Measurements from ENCODE around the gene LYAR. TPM values are rescaled to one million over a fixed set of nuclear protein-coding genes. Genes with fewer than 3 reads are reported as not detected.

LYAR gene, protein sequence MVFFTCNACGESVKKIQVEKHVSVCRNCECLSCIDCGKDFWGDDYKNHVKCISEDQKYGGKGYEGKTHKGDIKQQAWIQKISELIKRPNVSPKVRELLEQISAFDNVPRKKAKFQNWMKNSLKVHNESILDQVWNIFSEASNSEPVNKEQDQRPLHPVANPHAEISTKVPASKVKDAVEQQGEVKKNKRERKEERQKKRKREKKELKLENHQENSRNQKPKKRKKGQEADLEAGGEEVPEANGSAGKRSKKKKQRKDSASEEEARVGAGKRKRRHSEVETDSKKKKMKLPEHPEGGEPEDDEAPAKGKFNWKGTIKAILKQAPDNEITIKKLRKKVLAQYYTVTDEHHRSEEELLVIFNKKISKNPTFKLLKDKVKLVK
- 19.2 and 28.6 TPM in 2 replicates for total RNA-seq (2012; rRNA removed)

GRCh38 chr4:4289941-4290850 is at the start of gene LYAR, which contains the start of gene ZBTB49:
LYAR (minus strand) TSS chr4:4290154; CDS start chr4:4283742, 6,412 bp downstream.
ZBTB49 (plus strand) TSS chr4:4290251; CDS start chr4:4299946, 9,695 bp downstream.
- H3K9ac ChIP-seq (ENCODE audit: low read depth, low read length) = peak within 1 kb of the TSS; percentile 85
- H3K36me3 ChIP-seq (ENCODE audit: insufficient read depth, low read length) = peaks cover 15% of the 10 kb centered on the region
- H3K9me3 ChIP-seq (replicated peaks; ENCODE audit: low read length) = no peaks in the 10 kb centered on the region
- H3K4me3 ChIP-seq (ENCODE audit: low read length) = peak within 1 kb of the TSS; percentile 94
- no peaks in the 10 kb centered on the region for H3K27me3 ChIP-seq (ENCODE audit: control insufficient read depth, insufficient read depth, low read length)
- peaks cover 17% of the 10 kb centered on the region for H3K4me1 ChIP-seq (ENCODE audit: control insufficient read depth, insufficient read depth, low read length)
- H3K4me2 ChIP-seq (ENCODE audit: low read length) = peak within 1 kb of the TSS; percentile 80

GRCh38 chr4:4339504-4340085 is 49.6 kb upstream of the LYAR start:
- no peak overlapping the region for H3K9ac ChIP-seq (ENCODE audit: low read depth, low read length)
- peaks cover 46% of the 10 kb centered on the region for H3K27me3 ChIP-seq (ENCODE audit: control insufficient read depth, insufficient read depth, low read length)
- H3K4me2 ChIP-seq (ENCODE audit: low read length) = no peak overlapping the region
- no peaks in the 10 kb centered on the region for H3K4me1 ChIP-seq (ENCODE audit: control insufficient read depth, insufficient read depth, low read length)
- H3K9me3 ChIP-seq (replicated peaks; ENCODE audit: low read length) = no peaks in the 10 kb centered on the region
- H3K4me3 ChIP-seq (ENCODE audit: low read length) = no peak overlapping the region
- H3K36me3 ChIP-seq (ENCODE audit: insufficient read depth, low read length) = no peaks in the 10 kb centered on the region

GRCh38 chr4:4338210-4339001 is 48.5 kb upstream of the LYAR start:
- no peaks in the 10 kb centered on the region for H3K4me1 ChIP-seq (ENCODE audit: control insufficient read depth, insufficient read depth, low read length)
- no peaks in the 10 kb centered on the region for H3K9me3 ChIP-seq (replicated peaks; ENCODE audit: low read length)
- H3K27me3 ChIP-seq (ENCODE audit: control insufficient read depth, insufficient read depth, low read length) = peaks cover 50% of the 10 kb centered on the region
- no peaks in the 10 kb centered on the region for H3K36me3 ChIP-seq (ENCODE audit: insufficient read depth, low read length)
- H3K9ac ChIP-seq (ENCODE audit: low read depth, low read length) = no peak overlapping the region
- H3K4me3 ChIP-seq (ENCODE audit: low read length) = no peak overlapping the region
- no peak overlapping the region for H3K4me2 ChIP-seq (ENCODE audit: low read length)

DNA sequence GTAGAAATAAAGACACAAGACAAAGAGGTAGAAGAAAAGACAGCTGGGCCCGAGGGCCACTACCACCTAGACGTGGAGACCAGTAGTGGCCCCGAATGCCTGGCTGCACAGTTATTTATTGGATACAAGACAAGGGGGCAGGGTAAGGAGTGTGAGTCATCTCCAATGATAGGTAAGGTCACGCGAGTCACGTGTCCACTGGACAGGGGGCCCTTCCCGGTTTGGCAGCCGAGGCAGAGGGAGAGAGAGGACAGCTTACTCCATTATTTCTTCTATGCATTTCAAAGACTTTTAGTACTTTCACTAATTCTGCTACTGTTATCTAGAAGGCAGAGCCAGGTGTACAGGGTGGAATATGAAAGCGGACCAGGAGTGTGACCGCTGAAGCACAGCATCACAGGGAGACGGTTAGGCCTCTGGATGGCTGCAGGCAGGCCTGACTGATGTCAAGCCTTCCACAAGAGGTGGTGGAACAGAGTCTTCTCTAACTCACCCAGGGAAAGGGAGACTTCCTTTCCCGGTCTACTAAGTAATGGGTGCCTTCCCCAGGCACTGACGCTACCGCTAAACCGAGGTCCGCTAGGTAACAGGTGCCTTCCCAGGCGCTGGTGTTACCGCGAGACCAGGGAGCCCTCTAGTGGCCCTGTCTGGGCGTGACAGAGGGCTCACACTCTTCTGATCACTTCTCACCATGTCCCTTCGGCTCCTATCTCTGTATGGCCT is 45.0 kb upstream of the LYAR start:
- Histone ChIP-seq H3K9me3 (replicated peaks; ENCODE audit: low read length) (no peaks in the 10 kb centered on the region), H3K4me1 (ENCODE audit: control insufficient read depth, insufficient read depth, low read length) (no peaks in the 10 kb centered on the region), H3K4me3 (ENCODE audit: low read length) (no peak overlapping the region), H3K4me2 (ENCODE audit: low read length) (no peak overlapping the region), H3K9ac (ENCODE audit: low read depth, low read length) (no peak overlapping the region), H3K36me3 (ENCODE audit: insufficient read depth, low read length) (no peaks in the 10 kb centered on the region), H3K27me3 (ENCODE audit: control insufficient read depth, insufficient read depth, low read length) (peaks cover 34% of the 10 kb centered on the region)

- no peaks in the 10 kb centered on the region for H3K4me1 ChIP-seq (ENCODE audit: control insufficient read depth, insufficient read depth, low read length)
- peak overlapping the region; percentile 75 for H3K4me2 ChIP-seq (ENCODE audit: low read length)
- H3K4me3 ChIP-seq (ENCODE audit: low read length) = peak overlapping the region; percentile 50
- no peaks in the 10 kb centered on the region for H3K36me3 ChIP-seq (ENCODE audit: insufficient read depth, low read length)
- peaks cover 18% of the 10 kb centered on the region for H3K27me3 ChIP-seq (ENCODE audit: control insufficient read depth, insufficient read depth, low read length)
- H3K9ac ChIP-seq (ENCODE audit: low read depth, low read length) = no peak overlapping the region
- H3K9me3 ChIP-seq (replicated peaks; ENCODE audit: low read length) = no peaks in the 10 kb centered on the region
These were observed 43.3 kb upstream of the LYAR start for GRCh38 chr4:4333265-4333706.

DNA sequence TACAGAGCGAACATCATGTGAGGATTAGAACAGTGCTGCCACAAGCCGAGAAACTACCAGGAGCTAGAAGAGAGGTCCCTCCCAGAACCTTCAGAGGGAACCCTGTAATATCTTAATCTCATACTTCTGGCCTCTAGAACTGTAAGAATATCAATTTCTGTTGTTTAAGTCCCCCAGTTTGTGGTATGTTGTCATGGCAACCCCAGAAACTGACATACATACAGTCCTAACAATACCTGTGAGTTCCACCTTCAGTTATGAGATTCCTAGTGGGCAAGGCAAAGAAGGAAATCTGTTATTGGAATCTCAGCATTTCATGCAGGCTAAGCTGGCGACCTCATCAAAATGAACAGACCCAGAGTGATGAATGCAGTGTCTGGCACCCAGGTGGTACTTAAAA is 42.6 kb upstream of the LYAR start:
- no peaks in the 10 kb centered on the region for H3K4me1 ChIP-seq (ENCODE audit: control insufficient read depth, insufficient read depth, low read length)
- no peak overlapping the region for H3K4me3 ChIP-seq (ENCODE audit: low read length)
- H3K4me2 ChIP-seq (ENCODE audit: low read length) = no peak overlapping the region
- H3K36me3 ChIP-seq (ENCODE audit: insufficient read depth, low read length) = no peaks in the 10 kb centered on the region
- no peaks in the 10 kb centered on the region for H3K9me3 ChIP-seq (replicated peaks; ENCODE audit: low read length)
- H3K27me3 ChIP-seq (ENCODE audit: control insufficient read depth, insufficient read depth, low read length) = peaks cover 10% of the 10 kb centered on the region
- H3K9ac ChIP-seq (ENCODE audit: low read depth, low read length) = no peak overlapping the region

DNA sequence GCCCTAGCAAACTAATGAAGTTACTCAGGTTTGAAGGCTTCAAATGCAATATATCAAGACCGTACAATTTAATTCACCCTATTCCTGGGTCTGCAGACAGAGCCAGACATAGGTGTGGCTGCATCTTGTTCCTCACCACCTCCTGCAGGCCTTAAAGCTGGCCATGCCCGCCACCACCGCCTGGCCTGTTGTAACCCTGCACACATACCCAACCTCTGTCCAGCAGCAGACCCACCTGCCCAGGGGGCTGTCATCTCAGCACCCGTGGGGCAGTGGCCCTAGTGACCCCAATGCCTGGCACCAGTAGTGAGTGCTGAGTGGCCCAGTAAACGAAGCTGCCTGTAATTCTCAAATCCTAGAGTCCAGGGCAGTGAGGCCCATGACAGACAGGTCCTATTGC is 40.8 kb upstream of the LYAR start:
- H3K9me3 ChIP-seq (replicated peaks; ENCODE audit: low read length) = no peaks in the 10 kb centered on the region
- no peak overlapping the region for H3K4me3 ChIP-seq (ENCODE audit: low read length)
- no peak overlapping the region for H3K9ac ChIP-seq (ENCODE audit: low read depth, low read length)
- no peaks in the 10 kb centered on the region for H3K4me1 ChIP-seq (ENCODE audit: control insufficient read depth, insufficient read depth, low read length)
- H3K36me3 ChIP-seq (ENCODE audit: insufficient read depth, low read length) = no peaks in the 10 kb centered on the region
- H3K4me2 ChIP-seq (ENCODE audit: low read length) = no peak overlapping the region
- peaks cover 7% of the 10 kb centered on the region for H3K27me3 ChIP-seq (ENCODE audit: control insufficient read depth, insufficient read depth, low read length)

GRCh38 chr4:4329496-4329895 is 39.5 kb upstream of the LYAR start:
- no peak overlapping the region for H3K4me2 ChIP-seq (ENCODE audit: low read length)
- H3K36me3 ChIP-seq (ENCODE audit: insufficient read depth, low read length) = no peaks in the 10 kb centered on the region
- H3K9me3 ChIP-seq (replicated peaks; ENCODE audit: low read length) = no peaks in the 10 kb centered on the region
- H3K9ac ChIP-seq (ENCODE audit: low read depth, low read length) = no peak overlapping the region
- no peak overlapping the region for H3K4me3 ChIP-seq (ENCODE audit: low read length)
- peaks cover 7% of the 10 kb centered on the region for H3K27me3 ChIP-seq (ENCODE audit: control insufficient read depth, insufficient read depth, low read length)
- H3K4me1 ChIP-seq (ENCODE audit: control insufficient read depth, insufficient read depth, low read length) = no peaks in the 10 kb centered on the region

DNA sequence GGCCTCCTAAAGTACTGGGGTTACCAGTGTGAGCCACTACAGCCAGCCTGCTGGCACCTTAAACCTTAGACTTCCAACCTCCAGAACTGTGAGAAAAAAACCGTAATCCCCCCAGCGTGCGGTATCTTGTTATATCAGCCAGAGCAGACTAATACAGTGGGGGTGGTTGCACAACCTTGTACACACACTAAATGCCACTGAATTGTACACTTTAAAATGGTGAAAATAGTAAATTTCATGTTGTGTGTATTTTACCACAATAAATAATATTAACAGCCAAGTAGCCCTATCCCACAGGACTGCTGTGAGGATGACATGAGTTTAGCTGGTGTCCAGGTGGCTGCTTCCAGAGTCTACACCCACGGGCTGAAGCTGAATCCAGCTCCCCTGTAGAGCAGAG is 38.9 kb upstream of the LYAR start:
- no peak overlapping the region for H3K9ac ChIP-seq (ENCODE audit: low read depth, low read length)
- H3K4me2 ChIP-seq (ENCODE audit: low read length) = no peak overlapping the region
- H3K4me1 ChIP-seq (ENCODE audit: control insufficient read depth, insufficient read depth, low read length) = no peaks in the 10 kb centered on the region
- H3K27me3 ChIP-seq (ENCODE audit: control insufficient read depth, insufficient read depth, low read length) = peaks cover 4% of the 10 kb centered on the region
- H3K9me3 ChIP-seq (replicated peaks; ENCODE audit: low read length) = no peaks in the 10 kb centered on the region
- no peak overlapping the region for H3K4me3 ChIP-seq (ENCODE audit: low read length)
- no peaks in the 10 kb centered on the region for H3K36me3 ChIP-seq (ENCODE audit: insufficient read depth, low read length)

GRCh38 chr4:4328206-4328605 is 38.3 kb upstream of the LYAR start:
- Histone ChIP-seq H3K4me1 (ENCODE audit: control insufficient read depth, insufficient read depth, low read length) (no peaks in the 10 kb centered on the region), H3K27me3 (ENCODE audit: control insufficient read depth, insufficient read depth, low read length) (peaks cover 4% of the 10 kb centered on the region), H3K9me3 (replicated peaks; ENCODE audit: low read length) (no peaks in the 10 kb centered on the region), H3K4me2 (ENCODE audit: low read length) (no peak overlapping the region), H3K9ac (ENCODE audit: low read depth, low read length) (no peak overlapping the region), H3K4me3 (ENCODE audit: low read length) (no peak overlapping the region), H3K36me3 (ENCODE audit: insufficient read depth, low read length) (no peaks in the 10 kb centered on the region)

Measured in skeletal muscle satellite cell (primary cell).